AG10803 (cell line): ENCODE results near the gene ZNF503.

Experiments used
- DNase-seq: peaks from one replicate; pipeline ENCODE4 v3.0.0; 2010; ENCODE audit warnings: low read depth
- H3K4me3 ChIP-seq: 2 replicates; pipeline ENCODE4 v1.5.1; 2011; ENCODE audit warnings: mild to moderate bottlenecking, low read length, control low read depth
- TF ChIP-seq, protein P1 (sequence below): conservative IDR thresholded peaks from 2 replicates; pipeline ENCODE4 v1.5.1; 2011; ENCODE audit warnings: mild to moderate bottlenecking, low read length, control low read depth, inconsistent platforms

ZNF503 gene

DNA sequence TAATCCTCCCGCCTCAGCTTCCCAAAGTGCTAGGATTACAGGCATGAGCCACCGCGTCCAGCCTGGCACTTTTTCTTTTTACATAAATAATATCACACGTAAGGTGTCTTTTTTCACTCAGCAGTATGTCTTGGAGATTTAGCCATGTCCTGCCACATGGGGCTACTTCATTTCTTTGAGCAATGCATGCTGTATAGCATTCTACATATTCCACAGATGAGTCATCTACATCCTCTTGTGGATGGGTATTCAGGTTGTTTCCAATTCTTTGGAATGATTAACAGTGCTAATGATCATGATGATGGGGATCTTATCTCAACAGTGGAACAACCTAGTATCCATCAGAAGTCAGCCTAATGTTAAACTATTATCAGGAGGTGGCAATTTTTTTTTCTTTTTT is 50.8 kb downstream of the ZNF503 start:
- TF ChIP-seq, protein P1, sequence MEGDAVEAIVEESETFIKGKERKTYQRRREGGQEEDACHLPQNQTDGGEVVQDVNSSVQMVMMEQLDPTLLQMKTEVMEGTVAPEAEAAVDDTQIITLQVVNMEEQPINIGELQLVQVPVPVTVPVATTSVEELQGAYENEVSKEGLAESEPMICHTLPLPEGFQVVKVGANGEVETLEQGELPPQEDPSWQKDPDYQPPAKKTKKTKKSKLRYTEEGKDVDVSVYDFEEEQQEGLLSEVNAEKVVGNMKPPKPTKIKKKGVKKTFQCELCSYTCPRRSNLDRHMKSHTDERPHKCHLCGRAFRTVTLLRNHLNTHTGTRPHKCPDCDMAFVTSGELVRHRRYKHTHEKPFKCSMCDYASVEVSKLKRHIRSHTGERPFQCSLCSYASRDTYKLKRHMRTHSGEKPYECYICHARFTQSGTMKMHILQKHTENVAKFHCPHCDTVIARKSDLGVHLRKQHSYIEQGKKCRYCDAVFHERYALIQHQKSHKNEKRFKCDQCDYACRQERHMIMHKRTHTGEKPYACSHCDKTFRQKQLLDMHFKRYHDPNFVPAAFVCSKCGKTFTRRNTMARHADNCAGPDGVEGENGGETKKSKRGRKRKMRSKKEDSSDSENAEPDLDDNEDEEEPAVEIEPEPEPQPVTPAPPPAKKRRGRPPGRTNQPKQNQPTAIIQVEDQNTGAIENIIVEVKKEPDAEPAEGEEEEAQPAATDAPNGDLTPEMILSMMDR: peak; percentile 17; the same call in 1 of the 2 replicates
- H3K4me3 ChIP-seq: no peak overlapping the region
- DNase-seq: peak; percentile 60
